ENCODE results near the gene RHOBTB3. TPM values are rescaled to one million over a fixed set of nuclear protein-coding genes. Genes with fewer than 3 reads are reported as not detected.

The RHOBTB3 gene
- total and polyA plus RNA-seq, 2 donors from 2014 or later: 22.5 to 54.5 TPM

DNA sequence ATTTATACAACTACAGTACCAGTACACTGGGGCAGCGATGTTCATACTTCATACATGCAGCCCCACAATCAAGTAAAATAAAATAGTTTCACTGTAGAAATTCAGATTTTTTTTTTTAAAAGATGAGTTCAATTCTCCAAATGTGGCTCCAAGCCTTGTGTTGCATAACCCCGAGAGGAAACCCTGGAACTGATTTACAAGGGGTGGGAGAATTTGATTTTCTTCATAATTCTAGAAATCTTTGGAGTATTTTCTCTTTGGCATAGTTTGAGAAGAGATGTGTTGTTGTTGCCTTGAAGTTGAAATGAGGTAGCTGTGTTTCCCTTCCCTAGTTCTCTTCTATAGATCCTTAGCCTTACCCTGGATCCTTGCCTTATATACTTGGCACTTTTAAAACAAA is 3.1 kb downstream of the RHOBTB3 start:
- Histone ChIP-seq H3K4me1 (ENCODE audit: control insufficient read depth in 2 of 3, insufficient read depth in 2 of 3, low read depth in 1 of 3, low read length in 3 of 3) (peaks cover 3 to 8% (median 7%) of the 10 kb centered on the region in 3 donors), H3K9me3 (ENCODE audit: control insufficient read depth in 2 of 3, insufficient read depth in 1 of 3, low read length in 3 of 3) (no peaks in the 10 kb centered on the region), H3K27ac (ENCODE audit: low read depth in 2 of 2, low read length in 2 of 2) (peak overlapping the region in 1 of 2 donors; percentile 41), H3K4me3 (ENCODE audit: low read length in 3 of 3) (peak overlapping the region in 2 of 3 donors; percentile 53 to 82), H3K27me3 (ENCODE audit: control insufficient read depth, insufficient read depth, low read length) (no peaks in the 10 kb centered on the region), H3K9ac (ENCODE audit: low read length in 3 of 3) (peak overlapping the region in 1 of 3 donors; percentile 43), H3K36me3 (ENCODE audit: control insufficient read depth in 2 of 3, insufficient read depth in 3 of 3, low read length in 3 of 3) (peaks cover 0 to 5% (median 0%) of the 10 kb centered on the region in 3 donors)
- intact Hi-C loops (cut with DNase I): no loop called here
- DNase-seq (no peak), FAIRE-seq (no peak)
- TF ChIP-seq CTCF (IDR thresholded peaks at IDR 0.05; ENCODE audit: borderline replicate concordance, extremely low read depth, insufficient read depth): no peak

DNA sequence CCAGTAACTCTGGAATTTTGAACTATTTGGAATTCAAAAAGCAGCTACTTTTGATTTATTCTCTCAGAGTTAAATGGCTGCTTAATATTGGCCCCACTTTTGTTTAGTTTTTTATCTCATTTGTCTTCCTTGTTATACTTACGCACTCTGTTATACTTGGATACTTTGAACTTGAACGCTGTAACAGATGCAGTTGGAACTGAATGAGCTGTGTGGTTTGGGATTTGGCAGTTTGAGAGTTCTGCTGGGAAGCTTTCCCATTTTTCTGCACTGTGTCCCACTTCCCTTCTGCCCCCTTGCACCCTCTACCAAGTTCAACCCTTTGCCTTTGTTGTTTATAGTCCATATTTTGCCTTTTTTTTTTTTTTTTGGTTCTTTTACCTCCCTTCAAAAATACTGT is 3.8 kb downstream of the RHOBTB3 start:
- peak overlapping the region in 2 of 3 donors; percentile 18 to 82 for H3K4me3 ChIP-seq (ENCODE audit: low read length in 3 of 3)
- no peak for TF ChIP-seq CTCF (IDR thresholded peaks at IDR 0.05; ENCODE audit: borderline replicate concordance, extremely low read depth, insufficient read depth)
- DNase-seq (peak in 1 of 5 donors; percentile 67), FAIRE-seq (no peak)
- H3K9ac ChIP-seq (ENCODE audit: low read length in 3 of 3): peak overlapping the region in 2 of 3 donors; percentile 33 to 43
- H3K27me3 ChIP-seq (ENCODE audit: control insufficient read depth, insufficient read depth, low read length): no peaks in the 10 kb centered on the region
- intact Hi-C loops (cut with DNase I): no loop called here
- peaks cover 3 to 8% (median 7%) of the 10 kb centered on the region in 3 donors for H3K4me1 ChIP-seq (ENCODE audit: control insufficient read depth in 2 of 3, insufficient read depth in 2 of 3, low read depth in 1 of 3, low read length in 3 of 3)
- H3K27ac ChIP-seq (ENCODE audit: low read depth in 2 of 2, low read length in 2 of 2): peak overlapping the region in 1 of 2 donors; percentile 27
- H3K36me3 ChIP-seq (ENCODE audit: control insufficient read depth in 2 of 3, insufficient read depth in 3 of 3, low read length in 3 of 3): peaks cover 0 to 6% (median 0%) of the 10 kb centered on the region in 3 donors
- no peaks in the 10 kb centered on the region for H3K9me3 ChIP-seq (ENCODE audit: control insufficient read depth in 2 of 3, insufficient read depth in 1 of 3, low read length in 3 of 3)

- Histone ChIP-seq H3K4me1 (ENCODE audit: control insufficient read depth in 2 of 3, insufficient read depth in 2 of 3, low read depth in 1 of 3, low read length in 3 of 3) (peaks cover 3 to 7% (median 6%) of the 10 kb centered on the region in 3 donors), H3K27me3 (ENCODE audit: control insufficient read depth, insufficient read depth, low read length) (no peaks in the 10 kb centered on the region), H3K9me3 (ENCODE audit: control insufficient read depth in 2 of 3, insufficient read depth in 1 of 3, low read length in 3 of 3) (no peaks in the 10 kb centered on the region), H3K27ac (ENCODE audit: low read depth in 2 of 2, low read length in 2 of 2) (peak overlapping the region in 1 of 2 donors; percentile 27), H3K36me3 (ENCODE audit: control insufficient read depth in 2 of 3, insufficient read depth in 3 of 3, low read length in 3 of 3) (peaks cover 0 to 6% (median 0%) of the 10 kb centered on the region in 3 donors), H3K9ac (ENCODE audit: low read length in 3 of 3) (peak overlapping the region in 2 of 3 donors; percentile 17 to 43), H3K4me3 (ENCODE audit: low read length in 3 of 3) (peak overlapping the region in 2 of 3 donors; percentile 18 to 82)
- no peak for TF ChIP-seq CTCF (IDR thresholded peaks at IDR 0.05; ENCODE audit: borderline replicate concordance, extremely low read depth, insufficient read depth)
- FAIRE-seq (no peak), DNase-seq (no peak)
- intact Hi-C loops (cut with DNase I): no loop called here
Observed at GRCh38 chr5:95735406-95735805, 4.3 kb downstream of the RHOBTB3 start.

DNA sequence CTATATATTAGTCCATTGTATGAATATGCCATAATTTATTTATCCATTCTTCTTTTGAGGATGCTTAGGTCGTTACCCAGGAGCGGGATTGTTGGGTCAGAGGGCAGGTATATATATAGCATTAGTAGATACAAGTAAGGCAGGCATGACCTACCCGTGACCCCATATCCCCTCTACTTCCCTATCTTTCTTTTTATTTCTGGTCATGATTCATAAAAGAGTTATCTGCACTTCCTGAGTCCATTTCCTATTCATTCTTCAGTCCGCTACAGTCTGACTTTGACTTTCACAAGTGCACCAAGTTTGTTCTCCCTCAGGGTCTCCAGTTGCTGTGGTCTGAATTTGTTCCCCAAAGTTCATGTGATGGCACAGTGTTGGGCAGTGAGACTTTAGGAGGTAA is 6.9 kb downstream of the RHOBTB3 start:
- DNase-seq (no peak), FAIRE-seq (no peak)
- intact Hi-C loops (cut with DNase I): no loop called here

More for the DNA sequence above, 6.9 kb downstream of the RHOBTB3 start:
- Histone ChIP-seq H3K36me3 (ENCODE audit: control insufficient read depth in 2 of 3, insufficient read depth in 3 of 3, low read length in 3 of 3) (peaks cover 0 to 6% (median 0%) of the 10 kb centered on the region in 3 donors), H3K9ac (ENCODE audit: low read length in 3 of 3) (no peak overlapping the region), H3K4me3 (ENCODE audit: low read length in 3 of 3) (no peak overlapping the region), H3K9me3 (ENCODE audit: control insufficient read depth in 2 of 3, insufficient read depth in 1 of 3, low read length in 3 of 3) (no peaks in the 10 kb centered on the region), H3K27me3 (ENCODE audit: control insufficient read depth, insufficient read depth, low read length) (no peaks in the 10 kb centered on the region), H3K27ac (ENCODE audit: low read depth in 2 of 2, low read length in 2 of 2) (no peak overlapping the region), H3K4me1 (ENCODE audit: control insufficient read depth in 2 of 3, insufficient read depth in 2 of 3, low read depth in 1 of 3, low read length in 3 of 3) (peaks cover 3 to 7% (median 4%) of the 10 kb centered on the region in 3 donors)
- no peak for TF ChIP-seq CTCF (IDR thresholded peaks at IDR 0.05; ENCODE audit: borderline replicate concordance, extremely low read depth, insufficient read depth)
